Body of pancreas (tissue), 4 donors: Measurements from ENCODE around the gene MARCKS. TPM values are rescaled to one million over a fixed set of nuclear protein-coding genes. Genes with fewer than 3 reads are reported as not detected.

Experiments
- ATAC-seq: fragments of 150-250 bp; one replicate; pipeline ENCODE4 v1.9.1; 2016
- DNase-seq, 4 donors: peaks; one replicate each; pipeline ENCODE4 v3.0.0-alpha.2; 2019
- H3K27ac ChIP-seq, 4 donors: fragments of 200-600 bp; sonication (generic); 1 replicate in 3 of 4; 2 replicates in 1 of 4; pipeline versions ENCODE4 v1.5.1 to v1.6.1; 2016 to 2019; ENCODE audit warnings: mild to moderate bottlenecking in 1 of 4, mixed read lengths in 1 of 4, moderate library complexity in 1 of 4
- H3K27me3 ChIP-seq, 2 donors: fragments of 200-600 bp; sonication (generic); one replicate each; pipeline ENCODE4 v1.6.0; 2016; ENCODE audit warnings: mild to moderate bottlenecking in 1 of 2
- H3K36me3 ChIP-seq, 2 donors: fragments of 200-600 bp; sonication (generic); replicated peaks in 1 of 2; 2 replicates each; pipeline ENCODE4 v1.5.1; 2016; ENCODE audit warnings: low read depth in 2 of 2; ENCODE audit not compliant: insufficient read depth in 1 of 2
- H3K4me1 ChIP-seq: fragments of 200-600 bp; sonication (generic); one replicate; pipeline ENCODE4 v1.6.0; 2016
- H3K4me3 ChIP-seq, 2 donors: fragments of 200-600 bp; sonication (generic); 1 replicate in 1 of 2; 2 replicates in 1 of 2; pipeline ENCODE4 v1.5.1; 2016 to 2019
- H3K9me3 ChIP-seq, 3 donors: fragments of 200-600 bp; sonication (generic); 1 replicate in 2 of 3; 2 replicates in 1 of 3; pipeline ENCODE4 v1.5.1; 2016
- POLR2A ChIP-seq, 3 donors: fragments of 450-650 bp; IDR thresholded peaks; one replicate each; pipeline ENCODE4 v1.6.1; 2016; ENCODE audit warnings: antibody characterized with exemption in 3 of 3, mild to moderate bottlenecking in 2 of 3
- WGBS, 2 donors: methylation state at CpG; one replicate each; pipeline ENCODE4 v1.1.5; 2017; 5-methylcytosine and 5-hydroxymethylcytosine counted together
- intact Hi-C: fragments of 100-400 bp; cut with DNase I; formaldehyde crosslinking; loops from one replicate; pipeline ENCODE4 v1.15.1; 2023
- total RNA-seq, 2 donors: library from RNA; depleted of rRNA; stranded (reverse); fragments of >200 nt; gene quantifications; one replicate each; pipeline ENCODE4 v1.1.0, GENCODE V29; 2016
- TF ChIP-seq, protein P1 (sequence below), 7 experiments: fragments of 450-650 bp in 4 of 7; fragments of 200-600 bp in 3 of 7; sonication (generic) in 3 of 7; IDR thresholded peaks; one replicate each; pipeline ENCODE4 v1.5.1; 2016 to 2019; ENCODE audit warnings: antibody characterized with exemption in 7 of 7

The MARCKS gene
- total RNA-seq, 2 donors from 2014 or later = 68.5 to 109 TPM

GRCh38 chr6:113824866-113825265 lies 32.3 kb upstream of the MARCKS start:
- no peak for DNase-seq
- WGBS, 2 donors = 87 to 90% methylated on average over 3 of the region's 3 CpGs
- Histone ChIP-seq H3K4me1 (peaks cover 44% of the 10 kb centered on the region), H3K36me3 (no peaks in the 10 kb centered on the region), H3K27ac (peak overlapping the region in 3 of 4 donors; percentile 64 to 77 (median 76)), H3K9me3 (no peaks in the 10 kb centered on the region), H3K4me3 (no peak overlapping the region), H3K27me3 (no peaks in the 10 kb centered on the region)
- TF ChIP-seq, protein P1, sequence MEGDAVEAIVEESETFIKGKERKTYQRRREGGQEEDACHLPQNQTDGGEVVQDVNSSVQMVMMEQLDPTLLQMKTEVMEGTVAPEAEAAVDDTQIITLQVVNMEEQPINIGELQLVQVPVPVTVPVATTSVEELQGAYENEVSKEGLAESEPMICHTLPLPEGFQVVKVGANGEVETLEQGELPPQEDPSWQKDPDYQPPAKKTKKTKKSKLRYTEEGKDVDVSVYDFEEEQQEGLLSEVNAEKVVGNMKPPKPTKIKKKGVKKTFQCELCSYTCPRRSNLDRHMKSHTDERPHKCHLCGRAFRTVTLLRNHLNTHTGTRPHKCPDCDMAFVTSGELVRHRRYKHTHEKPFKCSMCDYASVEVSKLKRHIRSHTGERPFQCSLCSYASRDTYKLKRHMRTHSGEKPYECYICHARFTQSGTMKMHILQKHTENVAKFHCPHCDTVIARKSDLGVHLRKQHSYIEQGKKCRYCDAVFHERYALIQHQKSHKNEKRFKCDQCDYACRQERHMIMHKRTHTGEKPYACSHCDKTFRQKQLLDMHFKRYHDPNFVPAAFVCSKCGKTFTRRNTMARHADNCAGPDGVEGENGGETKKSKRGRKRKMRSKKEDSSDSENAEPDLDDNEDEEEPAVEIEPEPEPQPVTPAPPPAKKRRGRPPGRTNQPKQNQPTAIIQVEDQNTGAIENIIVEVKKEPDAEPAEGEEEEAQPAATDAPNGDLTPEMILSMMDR (IDR thresholded peaks at IDR 0.05) = no peak
- TF ChIP-seq POLR2A (IDR thresholded peaks at IDR 0.05) = no peak
- ATAC-seq = no peak
- intact Hi-C loops = no loop called here

- peak overlapping the region; percentile 64 to 77 (median 70) for H3K27ac ChIP-seq
- TF ChIP-seq, protein P1 (IDR thresholded peaks at IDR 0.05) = peak in 1 of 7 experiments; percentile 2
- peak in 2 of 3 donors; percentile 33 to 36 for TF ChIP-seq POLR2A (IDR thresholded peaks at IDR 0.05)
- intact Hi-C loops = no loop called here
- no peaks in the 10 kb centered on the region for H3K27me3 ChIP-seq
- peaks cover 51% of the 10 kb centered on the region for H3K4me1 ChIP-seq
- no peak overlapping the region for H3K4me3 ChIP-seq
- WGBS, 2 donors = 21 to 28% methylated on average over 5 of the region's 5 CpGs
- H3K36me3 ChIP-seq = no peaks in the 10 kb centered on the region
- ATAC-seq (peak; percentile 93), DNase-seq (peak; percentile 93 to 97 (median 94))
- no peaks in the 10 kb centered on the region for H3K9me3 ChIP-seq
Observed at GRCh38 chr6:113825781-113826180, 31.4 kb upstream of the MARCKS start.

DNA sequence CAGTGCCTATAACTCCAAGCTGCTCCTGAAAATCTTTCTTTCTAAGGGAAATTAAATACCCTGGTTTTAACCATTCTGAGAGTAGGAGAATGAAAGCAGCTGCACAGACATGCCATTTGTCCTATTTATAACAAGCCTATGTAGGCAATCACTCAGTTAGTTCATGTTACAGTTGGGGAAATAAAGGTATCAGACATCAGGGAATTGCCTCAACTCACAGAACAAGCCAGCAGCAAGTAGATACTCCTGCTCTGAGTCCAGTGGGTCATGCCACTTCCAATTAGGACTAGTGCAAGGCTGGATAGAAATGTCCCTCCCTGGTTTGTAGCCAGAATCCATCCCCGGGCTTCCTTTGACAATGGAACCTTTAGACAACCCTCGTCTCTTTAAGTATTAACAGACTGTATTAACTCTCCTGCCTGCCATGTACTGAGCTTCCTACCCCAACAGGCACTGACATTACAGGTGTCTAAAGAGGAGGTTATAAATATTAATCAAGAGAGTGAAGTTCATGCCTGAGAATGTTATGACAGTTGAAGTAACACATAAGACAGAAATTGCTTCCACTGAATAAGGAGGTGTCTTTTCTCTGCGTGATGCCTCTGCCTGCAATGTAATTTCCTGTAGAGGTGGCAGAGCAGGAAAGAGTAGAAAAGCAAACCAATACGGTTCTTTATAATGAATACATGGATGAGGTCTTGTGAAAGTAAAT lies 28.0 kb upstream of the MARCKS start:
- DNase-seq (no peak), ATAC-seq (no peak)
- Histone ChIP-seq H3K27ac (peak overlapping the region in 2 of 4 donors; percentile 30 to 56), H3K4me3 (no peak overlapping the region), H3K27me3 (no peaks in the 10 kb centered on the region), H3K4me1 (peaks cover 52% of the 10 kb centered on the region), H3K36me3 (no peaks in the 10 kb centered on the region), H3K9me3 (no peaks in the 10 kb centered on the region)
- intact Hi-C loops = no loop called here
- WGBS, 2 donors = 52 to 58% methylated on average over 4 of the region's 4 CpGs
- TF ChIP-seq POLR2A (IDR thresholded peaks at IDR 0.05) = no peak
- TF ChIP-seq, protein P1 (IDR thresholded peaks at IDR 0.05) = no peak

DNA sequence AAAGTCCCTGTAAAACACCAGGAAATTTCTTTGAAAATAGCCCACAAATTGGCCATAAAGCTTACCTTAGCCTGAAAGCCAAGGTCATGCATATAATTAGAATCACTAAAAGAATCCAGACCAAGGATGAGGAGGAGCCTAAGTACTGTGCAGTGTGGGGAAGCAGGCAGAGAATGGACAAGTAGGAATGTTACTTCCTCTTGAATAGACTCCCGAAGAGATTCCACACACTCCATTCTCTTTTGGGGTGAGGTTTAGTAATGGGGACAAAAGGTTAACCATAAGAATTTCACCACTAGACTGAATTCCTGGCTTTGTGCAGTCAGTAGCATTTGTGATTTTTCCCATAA lies 27.5 kb upstream of the MARCKS start:
- no peaks in the 10 kb centered on the region for H3K27me3 ChIP-seq
- H3K27ac ChIP-seq = peak overlapping the region in 2 of 4 donors; percentile 30 to 56
- no peaks in the 10 kb centered on the region for H3K36me3 ChIP-seq
- H3K4me1 ChIP-seq = peaks cover 47% of the 10 kb centered on the region
- no peak overlapping the region for H3K4me3 ChIP-seq
- WGBS, 2 donors = 3 to 17% methylated on average over 1 of the region's 1 CpG
- intact Hi-C loops = no loop called here
- ATAC-seq (peak; percentile 31), DNase-seq (no peak)
- no peaks in the 10 kb centered on the region for H3K9me3 ChIP-seq
- TF ChIP-seq POLR2A (IDR thresholded peaks at IDR 0.05) = no peak
- TF ChIP-seq, protein P1 (IDR thresholded peaks at IDR 0.05) = no peak

GRCh38 chr6:113830140-113830539 lies 27.0 kb upstream of the MARCKS start:
- Histone ChIP-seq H3K4me3 (no peak overlapping the region), H3K4me1 (peaks cover 42% of the 10 kb centered on the region), H3K27ac (peak overlapping the region in 2 of 4 donors; percentile 30 to 56), H3K36me3 (no peaks in the 10 kb centered on the region), H3K9me3 (no peaks in the 10 kb centered on the region), H3K27me3 (no peaks in the 10 kb centered on the region)
- TF ChIP-seq POLR2A (IDR thresholded peaks at IDR 0.05) = no peak
- TF ChIP-seq, protein P1 (IDR thresholded peaks at IDR 0.05) = no peak
- 30 to 33% methylated on average over 2 of the region's 2 CpGs for WGBS, 2 donors
- ATAC-seq (peak; percentile 48), DNase-seq (peak; percentile 21 to 41 (median 22))
- intact Hi-C loops = no loop called here
